K562 (cell line): ENCODE measurements around the gene PRKCB. TPM values are rescaled to one million over a fixed set of nuclear protein-coding genes. Genes with fewer than 3 reads are reported as not detected.
A peak's percentile ranks its signal among the peaks of the same experiment; 100 is the strongest.

Experiments
- ELF1 ChIP-seq: fragments of 200-800 bp; sonication (Bioruptor generic); IDR thresholded peaks from 2 replicates; pipeline ENCODE4 v1.6.1; 2016; ENCODE audit warnings: missing genetic modification characterization, missing compliant biosample characterization
- FOS ChIP-seq: IDR thresholded peaks from 3 replicates; pipeline ENCODE4 v1.6.1; 2011; ENCODE audit not compliant: insufficient read length; ENCODE audit errors: extremely low read depth
- FOXA3 ChIP-seq, 2 experiments: fragments of 450-650 bp in 1 of 2; sonication (generic) in 1 of 2; formaldehyde crosslinking; IDR thresholded peaks in 1 of 2; conservative IDR thresholded peaks in 1 of 2; 2 replicates each; pipeline versions ENCODE4 v1.4.0 to v1.8.0; 2020 to 2022; ENCODE audit warnings: mild to moderate bottlenecking in 2 of 2, missing genetic modification reagents in 1 of 2
- HMG20B ChIP-seq: fragments of 250-450 bp; sonication (Bioruptor Pico); IDR thresholded peaks from 2 replicates; pipeline ENCODE4 v1.5.0; 2021; ENCODE audit warnings: mild to moderate bottlenecking
- HOXB6 ChIP-seq: fragments of 250-450 bp; sonication (Bioruptor Pico); IDR thresholded peaks from 2 replicates; pipeline ENCODE4 v1.5.1; 2022; ENCODE audit warnings: mild to moderate bottlenecking, borderline replicate concordance
- HSF4 ChIP-seq: fragments of 250-450 bp; sonication (Bioruptor Pico); IDR thresholded peaks from 2 replicates; pipeline ENCODE4 v2.1.2; 2022; ENCODE audit warnings: mild to moderate bottlenecking, moderate library complexity, borderline replicate concordance
- L3MBTL2 ChIP-seq: fragments of 450-650 bp; IDR thresholded peaks from 2 replicates; pipeline ENCODE4 v1.6.1; 2016; ENCODE audit warnings: mild to moderate bottlenecking, moderate library complexity
- MTA3 ChIP-seq: fragments of 450-650 bp; formaldehyde crosslinking; IDR thresholded peaks from 2 replicates; pipeline ENCODE4 v1.6.1; 2017; ENCODE audit warnings: mild to moderate bottlenecking, borderline replicate concordance
- NCOR1 ChIP-seq: fragments of 450-650 bp; IDR thresholded peaks from 2 replicates; pipeline ENCODE4 v1.6.1; 2016; ENCODE audit warnings: mild to moderate bottlenecking, moderate library complexity
- RBM25 ChIP-seq: fragments of 200-400 bp; formaldehyde crosslinking; IDR thresholded peaks from 2 replicates; pipeline ENCODE4 v1.6.1; 2018; ENCODE audit warnings: low read length, low read depth, moderate library complexity; ENCODE audit not compliant: severe bottlenecking
- SAP30 ChIP-seq: fragments of 200-600 bp; sonication (generic); IDR thresholded peaks from 2 replicates; pipeline ENCODE4 v1.6.1; 2012; ENCODE audit warnings: borderline replicate concordance, low read depth, mild to moderate bottlenecking, moderate library complexity, low read length, control low read depth, inconsistent platforms; ENCODE audit not compliant: insufficient read depth, poor library complexity, severe bottlenecking
- SIN3B ChIP-seq: fragments of 450-650 bp; IDR thresholded peaks from 2 replicates; pipeline ENCODE4 v1.6.1; 2017; ENCODE audit warnings: low read depth, mild to moderate bottlenecking, moderate library complexity
- SUPT5H ChIP-seq: fragments of 450-650 bp; IDR thresholded peaks from 2 replicates; pipeline ENCODE4 v1.6.1; 2016
- ZC3H11A ChIP-seq: IDR thresholded peaks from 2 replicates; pipeline ENCODE4 v1.6.1; 2012; ENCODE audit warnings: low read depth, low read length, improper control_type of control experiment
- ZNF431 ChIP-seq: sonication (generic); formaldehyde crosslinking; IDR thresholded peaks from 2 replicates; pipeline ENCODE4 v1.8.0; 2022; ENCODE audit warnings: mild to moderate bottlenecking, missing genetic modification reagents
- polyA plus RNA-seq, 8 experiments: library from polyadenylated mRNA; depleted of rRNA in 4 of 8; stranded (reverse) in 5 of 8; unstranded in 3 of 8; fragments of >200 nt; fragmentation: Nextera tagmentation in 2 of 8; fragmentation: Illumina TruSeq in 1 of 8; extraction: Ambion mirVana in 2 of 8; extraction: Trizol in 1 of 8; gene quantifications; 2 replicates each; pipeline versions ENCODE4 v1.2.1 to v1.2.3, GENCODE V29; 2011 to 2014; ENCODE audit warnings: inconsistent platforms in 1 of 8, missing spikeins in 1 of 8
- total RNA-seq, 7 experiments: library from RNA; depleted of rRNA in 6 of 7; stranded (reverse); fragments of >200 nt in 6 of 7; fragmentation: Illumina TruSeq in 2 of 7; extraction: Trizol in 2 of 7; gene quantifications; 2 replicates each; pipeline versions ENCODE4 v1.2.1 to v1.2.3, GENCODE V29; 2011 to 2021; ENCODE audit warnings: low replicate concordance in 1 of 7
- TF ChIP-seq, protein P1 (sequence below): fragments of 250-450 bp; sonication (Bioruptor Pico); IDR thresholded peaks from 2 replicates; pipeline ENCODE4 v1.4.0; 2020; ENCODE audit warnings: mild to moderate bottlenecking
- TF ChIP-seq, protein P2 (sequence below), 2 experiments: IDR thresholded peaks in 1 of 2; conservative IDR thresholded peaks in 1 of 2; 2 replicates each; pipeline ENCODE4 v1.6.1; 2016; ENCODE audit warnings: low read depth in 2 of 2, mild to moderate bottlenecking in 1 of 2, missing compliant biosample characterization in 1 of 2, missing genetic modification characterization in 1 of 2, moderate library complexity in 1 of 2
- TF ChIP-seq, protein P3 (sequence below), 2 experiments: fragments of 450-650 bp in 1 of 2; IDR thresholded peaks; 2 replicates each; pipeline ENCODE4 v1.6.1; 2011 to 2017; ENCODE audit warnings: low read depth in 2 of 2, antibody characterized with exemption in 1 of 2, borderline replicate concordance in 1 of 2, low read length in 1 of 2, mild to moderate bottlenecking in 1 of 2, mixed read lengths in 1 of 2; ENCODE audit not compliant: control insufficient read depth in 1 of 2
- TF ChIP-seq, protein P4 (sequence below): sonication (generic); formaldehyde crosslinking; IDR thresholded peaks from 2 replicates; pipeline ENCODE4 v1.5.0; 2020; ENCODE audit warnings: missing genetic modification reagents

PRKCB gene
- total and polyA plus RNA-seq, 9 of the 15 experiments (the other 6 are each of a cell fraction or from before 2014, with no cell fraction given): 49.9 to 276 (median 148) TPM

DNA sequence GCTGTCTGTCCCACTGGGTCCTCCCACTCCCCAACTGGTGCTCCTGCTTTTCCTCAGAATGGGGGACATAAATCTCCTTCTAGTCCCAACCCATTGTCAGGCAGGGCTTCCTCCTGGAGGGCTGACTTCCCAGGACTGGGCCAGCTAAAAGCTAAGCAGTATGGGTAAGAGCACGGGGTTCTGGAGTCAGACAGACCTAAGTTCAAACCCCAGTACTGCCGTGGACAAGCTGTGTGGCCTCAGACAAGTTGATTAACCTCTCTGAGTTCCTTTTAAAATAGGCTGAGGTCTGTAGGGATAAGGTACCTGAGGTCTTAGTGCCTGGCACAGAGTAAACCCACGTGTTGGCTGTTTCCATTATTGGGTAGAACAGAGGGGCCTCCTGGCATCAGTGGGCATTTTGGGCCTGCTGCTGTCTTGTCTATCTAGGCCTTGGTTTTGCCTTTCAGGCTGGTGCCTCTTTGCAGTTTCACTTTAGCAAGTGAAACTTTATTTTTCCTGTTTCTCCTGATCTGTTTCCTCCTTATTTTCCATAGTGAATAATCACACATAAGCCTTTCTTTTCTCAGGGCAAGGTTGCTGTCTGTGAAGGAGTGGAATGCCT is 114.6 kb downstream of the PRKCB start (continued):
- no peak for TF ChIP-seq HOXB6 (CRISPR knock-in tag)
- TF ChIP-seq, protein P1, sequence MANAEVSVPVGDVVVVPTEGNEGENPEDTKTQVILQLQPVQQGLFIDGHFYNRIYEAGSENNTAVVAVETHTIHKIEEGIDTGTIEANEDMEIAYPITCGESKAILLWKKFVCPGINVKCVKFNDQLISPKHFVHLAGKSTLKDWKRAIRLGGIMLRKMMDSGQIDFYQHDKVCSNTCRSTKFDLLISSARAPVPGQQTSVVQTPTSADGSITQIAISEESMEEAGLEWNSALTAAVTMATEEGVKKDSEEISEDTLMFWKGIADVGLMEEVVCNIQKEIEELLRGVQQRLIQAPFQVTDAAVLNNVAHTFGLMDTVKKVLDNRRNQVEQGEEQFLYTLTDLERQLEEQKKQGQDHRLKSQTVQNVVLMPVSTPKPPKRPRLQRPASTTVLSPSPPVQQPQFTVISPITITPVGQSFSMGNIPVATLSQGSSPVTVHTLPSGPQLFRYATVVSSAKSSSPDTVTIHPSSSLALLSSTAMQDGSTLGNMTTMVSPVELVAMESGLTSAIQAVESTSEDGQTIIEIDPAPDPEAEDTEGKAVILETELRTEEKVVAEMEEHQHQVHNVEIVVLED (CRISPR knock-in tag): no peak
- no peak for TF ChIP-seq MTA3
- TF ChIP-seq ZNF431 (CRISPR knock-in tag): no peak
- TF ChIP-seq, protein P2, sequence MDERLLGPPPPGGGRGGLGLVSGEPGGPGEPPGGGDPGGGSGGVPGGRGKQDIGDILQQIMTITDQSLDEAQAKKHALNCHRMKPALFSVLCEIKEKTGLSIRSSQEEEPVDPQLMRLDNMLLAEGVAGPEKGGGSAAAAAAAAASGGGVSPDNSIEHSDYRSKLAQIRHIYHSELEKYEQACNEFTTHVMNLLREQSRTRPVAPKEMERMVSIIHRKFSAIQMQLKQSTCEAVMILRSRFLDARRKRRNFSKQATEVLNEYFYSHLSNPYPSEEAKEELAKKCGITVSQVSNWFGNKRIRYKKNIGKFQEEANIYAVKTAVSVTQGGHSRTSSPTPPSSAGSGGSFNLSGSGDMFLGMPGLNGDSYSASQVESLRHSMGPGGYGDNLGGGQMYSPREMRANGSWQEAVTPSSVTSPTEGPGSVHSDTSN (CRISPR knock-in tag; IDR thresholded peaks at IDR 0.05; ENCODE audit: low read depth): no peak
- TF ChIP-seq, protein P2 (tag; conservative IDR thresholded peaks at IDR 0.05; ENCODE audit: low read depth): no peak
- TF ChIP-seq ZC3H11A: no peak
- no peak for TF ChIP-seq FOS
- TF ChIP-seq, protein P3, sequence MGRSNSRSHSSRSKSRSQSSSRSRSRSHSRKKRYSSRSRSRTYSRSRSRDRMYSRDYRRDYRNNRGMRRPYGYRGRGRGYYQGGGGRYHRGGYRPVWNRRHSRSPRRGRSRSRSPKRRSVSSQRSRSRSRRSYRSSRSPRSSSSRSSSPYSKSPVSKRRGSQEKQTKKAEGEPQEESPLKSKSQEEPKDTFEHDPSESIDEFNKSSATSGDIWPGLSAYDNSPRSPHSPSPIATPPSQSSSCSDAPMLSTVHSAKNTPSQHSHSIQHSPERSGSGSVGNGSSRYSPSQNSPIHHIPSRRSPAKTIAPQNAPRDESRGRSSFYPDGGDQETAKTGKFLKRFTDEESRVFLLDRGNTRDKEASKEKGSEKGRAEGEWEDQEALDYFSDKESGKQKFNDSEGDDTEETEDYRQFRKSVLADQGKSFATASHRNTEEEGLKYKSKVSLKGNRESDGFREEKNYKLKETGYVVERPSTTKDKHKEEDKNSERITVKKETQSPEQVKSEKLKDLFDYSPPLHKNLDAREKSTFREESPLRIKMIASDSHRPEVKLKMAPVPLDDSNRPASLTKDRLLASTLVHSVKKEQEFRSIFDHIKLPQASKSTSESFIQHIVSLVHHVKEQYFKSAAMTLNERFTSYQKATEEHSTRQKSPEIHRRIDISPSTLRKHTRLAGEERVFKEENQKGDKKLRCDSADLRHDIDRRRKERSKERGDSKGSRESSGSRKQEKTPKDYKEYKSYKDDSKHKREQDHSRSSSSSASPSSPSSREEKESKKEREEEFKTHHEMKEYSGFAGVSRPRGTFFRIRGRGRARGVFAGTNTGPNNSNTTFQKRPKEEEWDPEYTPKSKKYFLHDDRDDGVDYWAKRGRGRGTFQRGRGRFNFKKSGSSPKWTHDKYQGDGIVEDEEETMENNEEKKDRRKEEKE (IDR thresholded peaks at IDR 0.05; ENCODE audit: borderline replicate concordance in 1 of 2, control insufficient read depth in 1 of 2, low read depth in 2 of 2, low read length in 1 of 2): no peak
- no peak for TF ChIP-seq HMG20B (CRISPR knock-in tag)
- TF ChIP-seq, protein P4, sequence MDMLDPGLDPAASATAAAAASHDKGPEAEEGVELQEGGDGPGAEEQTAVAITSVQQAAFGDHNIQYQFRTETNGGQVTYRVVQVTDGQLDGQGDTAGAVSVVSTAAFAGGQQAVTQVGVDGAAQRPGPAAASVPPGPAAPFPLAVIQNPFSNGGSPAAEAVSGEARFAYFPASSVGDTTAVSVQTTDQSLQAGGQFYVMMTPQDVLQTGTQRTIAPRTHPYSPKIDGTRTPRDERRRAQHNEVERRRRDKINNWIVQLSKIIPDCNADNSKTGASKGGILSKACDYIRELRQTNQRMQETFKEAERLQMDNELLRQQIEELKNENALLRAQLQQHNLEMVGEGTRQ: no peak
- 0 out of 4 replicates have a peak, but pooled peaks of 1 of the 2 experiments have one; percentile 26 for TF ChIP-seq FOXA3 (CRISPR knock-in tag; conservative IDR thresholded peaks at IDR 0.05 in 1 of 2, IDR thresholded peaks at IDR 0.05 in 1 of 2)
- TF ChIP-seq L3MBTL2: no peak
- TF ChIP-seq SIN3B: no peak
- no peak for TF ChIP-seq ELF1 (tag)
- TF ChIP-seq HSF4 (CRISPR knock-in tag): no peak
- no peak for TF ChIP-seq NCOR1
- no peak for TF ChIP-seq SUPT5H
- TF ChIP-seq SAP30: no peak
- peak; percentile 92 for TF ChIP-seq RBM25
